OCI-LY7 (cell line): Measurements from ENCODE around the gene IGFLR1. TPM values are rescaled to one million over a fixed set of nuclear protein-coding genes. Genes with fewer than 3 reads are reported as not detected.

Experiments used
- BruUV-seq: library from RNA; stranded (reverse); fragments of 400-500 nt; replicated peaks from 2 replicates; lab custom pipeline; 2021; lab: Mats Ljungman, UMichigan
- CTCF ChIA-PET: fragments of 300-600 bp; sonication (Branson Sonifier 250); formaldehyde crosslinking; loops from one replicate; lab custom pipeline; 2022; ENCODE audit warnings: antibody characterized with exemption; ENCODE audit not compliant: unreplicated experiment; lab: Charles Lee
- POLR2A ChIA-PET: fragments of 300-600 bp; sonication (Branson Sonifier 250); formaldehyde crosslinking; loops from one replicate; lab custom pipeline; 2022; ENCODE audit warnings: antibody characterized with exemption; lab: Charles Lee
- DNase-seq: peaks from one replicate; pipeline ENCODE4 v3.0.0-alpha.2; 2015; ENCODE audit warnings: low spot score
- H2AFZ ChIP-seq: fragments of 200-600 bp; sonication (generic), shearing (Covaris generic); 2 replicates; pipeline ENCODE4 v1.6.1; 2014; ENCODE audit warnings: mild to moderate bottlenecking, antibody characterized with exemption, low read length, moderate library complexity
- H3K27ac ChIP-seq: fragments of 200-600 bp; sonication (generic); 2 replicates; pipeline ENCODE4 v1.5.1; 2014; ENCODE audit warnings: mixed run types, low read depth, mild to moderate bottlenecking, moderate library complexity, low read length, inconsistent platforms; ENCODE audit not compliant: poor library complexity, severe bottlenecking
- H3K36me3 ChIP-seq: fragments of 200-600 bp; sonication (generic); 2 replicates; pipeline ENCODE4 v1.6.1; 2014; ENCODE audit warnings: mild to moderate bottlenecking, antibody characterized with exemption, low read length, moderate library complexity, mixed read lengths; ENCODE audit not compliant: insufficient read depth
- H3K4me1 ChIP-seq: fragments of 200-600 bp; sonication (generic); 2 replicates; pipeline ENCODE4 v1.5.1; 2014; ENCODE audit warnings: mild to moderate bottlenecking, low read length; ENCODE audit not compliant: insufficient read depth, poor library complexity, severe bottlenecking
- H3K4me2 ChIP-seq: fragments of 200-600 bp; sonication (generic); 2 replicates; pipeline ENCODE4 v1.6.1; 2014; ENCODE audit warnings: mild to moderate bottlenecking, low read length
- H3K4me3 ChIP-seq: fragments of 200-600 bp; sonication (generic); 2 replicates; pipeline ENCODE4 v1.5.1; 2014; ENCODE audit warnings: mild to moderate bottlenecking, low read depth, low read length; ENCODE audit not compliant: poor library complexity, severe bottlenecking
- H3K79me2 ChIP-seq: fragments of 200-600 bp; sonication (generic); 2 replicates; pipeline ENCODE4 v1.6.1; 2016; ENCODE audit warnings: low read depth, mild to moderate bottlenecking, low read length, moderate library complexity, mixed read lengths; ENCODE audit not compliant: insufficient read depth
- H3K9me2 ChIP-seq: fragments of 200-600 bp; sonication (generic); 2 replicates; pipeline ENCODE4 v1.6.1; 2016; ENCODE audit warnings: mild to moderate bottlenecking, low read length, mixed read lengths; ENCODE audit not compliant: insufficient read depth
- H3K9me3 ChIP-seq: fragments of 200-600 bp; sonication (generic); 2 replicates; pipeline ENCODE4 v1.6.1; 2014; ENCODE audit warnings: mild to moderate bottlenecking, mixed run types, low read length, mixed read lengths
- H4K20me1 ChIP-seq: fragments of 200-600 bp; sonication (generic); 2 replicates; pipeline ENCODE4 v1.6.1; 2014; ENCODE audit warnings: mild to moderate bottlenecking, antibody characterized with exemption, low read length, moderate library complexity, mixed read lengths; ENCODE audit not compliant: insufficient read depth
- CTCF ChIP-seq: fragments of 200-600 bp; sonication (generic); conservative IDR thresholded peaks from 2 replicates; pipeline ENCODE4 v1.5.1; 2014; ENCODE audit warnings: mild to moderate bottlenecking, antibody characterized with exemption, low read length, moderate library complexity, mixed read lengths
- EZH2phosphoT487 ChIP-seq: fragments of 200-600 bp; sonication (generic); IDR thresholded peaks from 2 replicates; pipeline ENCODE4 v1.6.1; 2018; ENCODE audit warnings: low read depth, borderline replicate concordance, mild to moderate bottlenecking, mixed run types, antibody characterized with exemption, low read length, moderate library complexity, mixed read lengths
- intact Hi-C: fragments of 100-400 bp; cut with micrococcal nuclease; formaldehyde crosslinking; loops from one replicate; pipeline ENCODE4 v1.10.0; 2022; ENCODE audit not compliant: unreplicated experiment
- total RNA-seq, 2 experiments: library from RNA; depleted of rRNA in 1 of 2; stranded (reverse); fragments of >200 nt in 1 of 2; shearing (Covaris generic) in 1 of 2; gene quantifications; 2 replicates each; pipeline ENCODE4 v1.2.3, GENCODE V29; 2014 to 2022

IGFLR1 gene
- total RNA-seq, 2 experiments from 2014 or later, result 8.5 to 18.3 TPM

- Histone ChIP-seq H2AFZ (no peak overlapping the region), H3K4me1 (peaks cover 13% of the 10 kb centered on the region), H4K20me1 (no peaks in the 10 kb centered on the region), H3K4me3 (no peak overlapping the region), H3K9me3 (no peaks in the 10 kb centered on the region), H3K9me2 (no peaks in the 10 kb centered on the region), H3K79me2 (no peaks in the 10 kb centered on the region), H3K27ac (no peak overlapping the region), H3K36me3 (peaks cover 98% of the 10 kb centered on the region), H3K4me2 (no peak overlapping the region)
- intact Hi-C loops, result no loop called here
- CTCF ChIA-PET, result no interaction called here
- no TSS peak for BruUV-seq
- POLR2A ChIA-PET, result no interaction called here
- no peak for TF ChIP-seq EZH2phosphoT487
- no peak for TF ChIP-seq CTCF
- DNase-seq, result no peak
These were observed 9.6 kb downstream of the IGFLR1 start for GRCh38 chr19:35732540-35733179.

GRCh38 chr19:35731779-35732405 lies 10.4 kb downstream of the IGFLR1 start:
- CTCF ChIA-PET, result no interaction called here

More at GRCh38 chr19:35731779-35732405, 10.4 kb downstream of the IGFLR1 start:
- no peak for DNase-seq
- Histone ChIP-seq H2AFZ (no peak overlapping the region), H3K36me3 (peaks cover 99% of the 10 kb centered on the region), H3K9me2 (no peaks in the 10 kb centered on the region), H3K4me2 (no peak overlapping the region), H3K4me1 (peaks cover 5% of the 10 kb centered on the region), H3K9me3 (no peaks in the 10 kb centered on the region), H3K27ac (no peak overlapping the region), H3K4me3 (no peak overlapping the region), H3K79me2 (no peaks in the 10 kb centered on the region), H4K20me1 (no peaks in the 10 kb centered on the region)
- intact Hi-C loops, result no loop called here
- TF ChIP-seq EZH2phosphoT487 (no peak), CTCF (no peak)
- BruUV-seq, result no TSS peak
- POLR2A ChIA-PET, result no interaction called here
